NCI-H2107 treated with DMSO at 0.1 percent for 48 hours (cell line): Measurements from ENCODE around the gene TNNT1.

ENCODE experiments used
- DNase-seq: peaks from one replicate; lab custom pipeline; 2025; ENCODE audit not compliant: unreplicated experiment; lab: John Stamatoyannopoulos, UW

Gene TNNT1

DNA sequence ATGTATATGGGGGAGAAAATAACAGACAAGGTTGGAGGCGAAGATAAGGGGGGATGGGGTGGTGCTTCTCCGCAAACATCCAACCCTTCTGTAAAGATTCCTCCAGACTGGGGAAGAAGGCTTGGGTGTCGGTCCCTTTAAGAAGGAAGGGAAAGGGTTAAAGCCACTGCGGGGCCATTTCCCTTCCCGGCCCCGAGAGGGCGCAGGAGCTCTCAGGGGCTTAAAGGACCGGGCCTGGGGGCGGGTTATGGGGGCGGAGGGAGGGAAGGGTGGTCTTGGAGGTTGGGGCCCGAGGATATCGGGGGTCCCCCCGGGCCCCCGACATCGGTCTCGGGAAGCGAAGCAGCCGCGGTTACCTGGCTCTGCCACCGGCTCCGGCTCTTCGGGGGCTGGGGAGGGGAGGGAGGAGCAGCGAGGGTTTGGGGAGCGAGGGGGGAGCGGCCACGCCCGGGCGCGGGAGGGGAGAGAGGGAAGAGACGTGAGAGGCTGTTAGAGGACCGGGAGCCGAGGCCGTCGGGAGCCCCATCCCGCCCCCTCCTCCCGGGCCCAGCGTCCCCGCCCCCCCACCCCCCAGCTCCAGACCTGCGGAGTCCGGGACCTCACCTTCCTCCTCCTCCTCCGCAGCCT, 2.8 kb downstream of the TNNT1 start:
- no peak for DNase-seq

DNA sequence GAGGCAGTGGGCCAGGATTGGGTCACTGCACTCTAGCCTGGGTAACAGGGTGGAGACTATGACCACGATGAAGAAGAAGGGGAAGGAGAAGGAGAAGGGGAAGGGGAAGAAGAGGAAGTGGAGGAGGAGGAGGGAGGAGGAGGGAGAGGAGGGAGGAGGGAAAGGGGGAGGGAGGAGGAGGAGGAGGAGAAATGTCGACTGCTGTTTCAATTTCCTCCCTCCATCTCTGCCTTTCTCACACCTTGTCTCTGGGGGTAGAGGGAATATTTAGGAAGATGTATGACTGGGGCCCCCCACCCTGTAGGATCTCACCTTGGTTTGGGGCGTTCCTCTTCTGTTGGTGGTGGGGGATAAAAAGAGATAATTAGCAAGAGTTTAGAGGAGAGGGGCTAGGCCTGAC, 3.8 kb downstream of the TNNT1 start:
- DNase-seq = no peak

DNA sequence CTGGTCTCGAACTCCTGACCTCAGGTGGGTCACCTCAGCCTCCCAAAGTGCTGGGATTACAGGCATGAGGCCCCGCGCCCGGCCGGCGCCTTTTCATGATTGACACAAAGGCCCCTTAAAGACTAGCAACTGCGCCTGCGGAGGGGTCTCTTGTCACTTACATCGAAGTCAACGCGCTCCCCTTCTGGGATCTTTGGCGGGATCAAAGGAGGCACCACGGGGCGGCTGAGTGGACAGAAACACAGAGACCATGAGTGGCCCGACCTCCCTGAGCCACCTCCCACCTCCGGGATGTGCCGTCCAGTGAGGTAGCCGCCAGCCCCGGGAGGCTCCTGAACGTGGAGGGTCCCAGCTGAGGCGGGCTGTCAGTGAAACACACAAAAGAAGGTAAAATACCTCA, 7.3 kb downstream of the TNNT1 start:
- DNase-seq = no peak

DNA sequence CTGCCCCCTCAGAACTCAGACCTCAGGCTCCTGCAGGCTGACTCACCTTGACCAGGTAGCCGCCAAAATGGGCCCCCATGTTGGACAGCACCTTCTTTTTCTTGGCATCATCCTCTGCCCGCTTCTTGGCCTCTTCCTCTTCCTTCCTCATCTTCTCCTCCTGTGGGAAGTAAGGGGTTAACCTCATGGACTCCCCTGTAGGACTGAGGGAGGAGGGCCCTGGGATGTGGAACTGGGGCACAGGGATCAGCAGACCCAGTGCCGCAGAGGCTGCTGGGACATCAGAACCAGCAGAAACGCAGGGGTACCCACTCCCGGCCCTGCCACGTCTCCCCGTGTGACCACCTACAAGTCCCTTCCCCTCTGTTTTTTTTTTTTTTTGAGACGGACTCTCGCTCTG, 11.1 kb downstream of the TNNT1 start:
- no peak for DNase-seq

DNA sequence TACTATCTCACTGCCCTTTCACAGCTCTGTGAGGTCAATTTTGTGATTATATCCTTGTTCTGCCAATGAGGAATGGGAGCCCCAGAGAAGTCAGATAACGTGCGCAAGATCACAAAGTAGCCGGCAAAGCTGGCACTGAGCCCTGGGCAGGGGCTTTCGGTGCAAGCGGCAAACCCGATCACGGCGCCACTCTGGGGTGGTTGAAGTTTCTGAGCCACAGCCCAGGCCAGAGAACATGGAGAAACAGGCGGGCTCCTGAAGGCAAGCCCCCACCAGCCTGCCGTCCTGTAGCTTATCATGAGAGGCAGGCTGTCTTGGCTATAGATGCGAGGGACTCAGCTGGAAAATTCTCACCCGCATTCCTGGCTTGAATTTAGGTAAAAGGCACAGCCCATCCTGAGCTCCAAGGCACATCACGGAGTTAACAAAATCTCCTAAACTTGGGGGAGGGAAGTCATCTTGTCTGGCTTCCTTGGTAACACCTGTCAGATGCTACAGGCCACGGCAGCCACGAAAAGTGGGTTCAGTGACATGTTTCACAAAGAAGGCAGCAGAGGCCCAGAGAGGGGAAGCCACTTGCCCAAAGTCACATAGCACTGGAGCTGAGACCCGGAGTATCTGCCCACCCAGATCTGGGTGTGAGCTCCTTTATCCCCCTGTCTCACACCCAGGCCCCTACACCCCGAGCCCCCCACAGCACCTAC, 12.5 kb downstream of the TNNT1 start:
- no peak for DNase-seq

DNA sequence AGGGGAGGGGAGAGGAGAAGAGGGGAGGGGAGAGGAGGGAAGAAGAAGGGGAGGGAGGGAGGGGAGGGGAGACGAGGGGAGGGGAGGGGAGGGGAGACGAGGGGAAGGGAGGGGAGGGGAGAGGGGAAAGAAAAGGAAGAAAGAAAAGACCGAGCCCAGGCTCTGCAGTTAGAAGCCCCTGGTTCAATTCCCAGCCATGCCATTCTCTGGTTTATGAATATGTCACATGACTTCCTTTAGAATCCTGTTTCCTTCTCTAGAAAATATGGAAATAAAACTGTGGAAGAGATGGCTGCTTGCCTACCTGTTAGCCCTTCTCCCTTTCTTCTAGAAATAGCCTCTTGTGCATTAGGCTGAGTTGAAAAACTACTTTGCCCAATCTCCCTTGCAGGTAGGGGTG, 14.3 kb downstream of the TNNT1 start:
- no peak for DNase-seq

DNA sequence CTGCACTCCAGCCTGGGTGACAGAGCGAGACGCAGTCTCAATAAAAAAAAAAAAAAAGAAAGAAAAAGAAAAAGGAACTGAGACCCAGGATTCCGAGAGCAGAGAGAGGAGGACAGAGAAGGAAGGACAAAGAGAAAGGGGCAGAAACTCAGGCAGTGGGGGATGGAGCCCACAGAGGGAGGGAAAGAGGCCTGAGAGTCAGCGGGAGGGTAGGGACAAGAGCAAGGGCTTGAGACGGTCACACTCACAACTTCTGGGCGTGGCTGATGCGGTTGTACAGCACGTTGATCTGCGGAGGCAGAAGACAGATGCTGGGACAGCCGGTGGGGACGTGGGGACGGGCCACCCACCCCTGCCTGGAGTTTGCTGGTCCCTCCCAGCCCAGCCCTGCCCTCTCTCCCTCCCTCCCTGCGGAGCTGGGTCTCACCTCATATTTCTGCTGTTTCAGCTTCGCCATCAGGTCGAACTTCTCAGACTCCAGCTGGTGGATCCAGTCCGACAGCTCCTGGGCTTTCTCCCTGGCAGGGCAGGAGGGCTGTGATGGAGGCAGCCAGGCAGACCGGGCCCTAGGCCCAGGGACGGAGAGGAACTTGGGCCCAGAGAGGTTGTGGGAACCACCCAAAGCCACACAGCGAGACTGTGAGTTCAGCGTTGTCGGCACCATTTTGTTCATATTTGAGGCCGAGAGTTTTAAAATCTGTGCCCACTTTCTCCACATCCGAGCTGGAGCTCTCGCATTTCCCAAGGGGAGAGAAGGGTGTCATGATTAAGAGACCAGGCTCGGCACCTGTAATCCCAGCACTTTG, 15.2 kb downstream of the TNNT1 start:
- DNase-seq = no peak

DNA sequence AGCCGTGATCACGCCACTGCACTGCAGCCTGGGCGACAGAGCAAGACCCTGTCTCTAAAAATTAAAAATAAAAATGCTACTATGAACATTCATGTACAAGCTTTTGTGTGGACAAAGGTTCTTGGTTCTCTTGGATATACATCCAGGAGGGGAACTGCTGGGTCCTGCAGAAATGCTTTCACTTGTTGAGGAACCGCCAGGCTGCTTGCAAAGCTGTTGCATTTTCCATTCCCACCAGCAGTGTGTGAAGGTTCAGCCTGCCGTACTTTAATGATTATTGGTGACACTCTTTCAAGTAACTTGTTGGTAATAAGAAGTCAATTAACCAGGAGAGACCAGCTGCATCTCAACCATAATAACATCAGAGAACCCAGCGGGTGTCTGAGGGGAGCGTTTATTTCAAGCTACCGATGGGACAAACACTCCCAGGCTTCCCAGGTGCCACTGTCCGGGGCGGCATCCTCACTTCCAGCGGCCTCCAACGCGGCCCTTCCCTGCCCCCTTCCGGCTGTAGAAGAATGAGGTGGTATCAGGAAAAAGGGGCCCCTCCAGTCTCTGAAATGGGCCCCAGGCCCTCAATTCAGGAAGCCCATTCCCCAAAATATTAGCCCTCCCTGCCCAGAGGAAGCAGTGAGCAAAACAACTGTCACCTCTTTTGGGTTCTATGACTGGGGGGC, 16.4 kb downstream of the TNNT1 start:
- no peak for DNase-seq

DNA sequence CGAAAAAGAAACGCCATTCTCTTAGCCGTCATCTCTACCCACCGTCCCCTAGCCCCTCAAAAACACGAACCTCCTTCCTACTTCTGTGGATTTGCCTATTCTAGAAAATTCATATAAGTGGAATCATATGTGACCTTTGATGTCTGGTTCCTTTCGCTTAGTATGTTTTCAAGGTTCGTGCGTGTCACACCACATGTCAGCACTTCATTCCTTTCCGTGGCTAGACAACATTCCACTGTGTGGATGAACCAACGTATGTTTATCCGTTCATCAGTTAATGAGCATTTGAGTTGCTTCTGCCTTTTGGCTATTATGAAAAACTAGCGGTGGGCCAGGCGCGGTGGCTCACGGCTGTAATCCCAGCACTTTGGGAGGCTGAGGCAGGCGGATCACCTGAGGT, 17.6 kb downstream of the TNNT1 start:
- no peak for DNase-seq

DNA sequence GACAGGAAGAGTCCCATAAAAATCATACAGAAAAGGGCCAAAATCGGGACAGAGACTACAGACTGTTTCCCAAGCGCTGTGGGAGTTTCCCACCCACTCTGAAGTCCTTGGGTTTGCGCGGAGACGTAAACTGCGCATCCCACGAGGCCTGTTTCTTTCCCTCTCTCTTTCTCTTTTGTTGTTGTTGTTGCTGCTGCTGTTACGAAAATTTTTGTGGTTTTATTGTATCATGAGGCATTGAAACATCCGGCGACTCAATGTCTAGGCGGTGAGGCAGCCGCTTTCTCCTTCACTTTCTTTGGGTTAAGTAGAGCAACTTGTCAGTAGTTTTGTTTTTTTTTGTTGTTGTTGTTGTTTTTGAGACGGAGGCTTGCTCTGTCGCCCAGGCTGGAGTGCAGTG, 30.0 kb downstream of the TNNT1 start:
- no peak for DNase-seq

DNA sequence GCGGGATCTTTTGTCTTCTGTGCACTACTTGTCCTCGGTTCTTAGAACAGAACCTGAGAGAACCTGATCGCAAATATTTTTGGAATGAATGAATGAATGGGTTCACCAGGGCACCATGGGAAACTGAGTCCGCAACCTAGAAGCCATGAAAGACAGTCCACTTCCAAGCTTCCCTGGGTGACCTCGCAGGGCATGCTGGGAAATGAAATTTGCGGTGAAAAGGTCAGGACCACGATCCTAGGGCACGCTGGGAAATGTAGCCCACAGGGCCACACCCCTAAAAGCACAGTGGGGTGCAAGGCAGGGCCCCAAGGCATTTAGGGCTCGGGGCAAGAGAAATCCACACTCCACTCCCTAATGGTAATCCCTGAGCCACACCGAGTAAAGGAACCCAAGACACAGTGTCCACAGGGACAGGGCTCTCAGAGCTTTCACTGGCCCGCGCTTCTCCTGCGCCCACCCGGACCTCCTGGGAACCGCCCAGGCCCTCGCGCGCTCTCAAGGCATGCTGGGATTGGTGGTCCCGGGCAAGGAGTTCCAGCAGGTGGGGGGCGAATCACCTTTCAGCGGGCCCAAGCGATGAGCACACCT, 30.5 kb downstream of the TNNT1 start:
- no peak for DNase-seq

DNA sequence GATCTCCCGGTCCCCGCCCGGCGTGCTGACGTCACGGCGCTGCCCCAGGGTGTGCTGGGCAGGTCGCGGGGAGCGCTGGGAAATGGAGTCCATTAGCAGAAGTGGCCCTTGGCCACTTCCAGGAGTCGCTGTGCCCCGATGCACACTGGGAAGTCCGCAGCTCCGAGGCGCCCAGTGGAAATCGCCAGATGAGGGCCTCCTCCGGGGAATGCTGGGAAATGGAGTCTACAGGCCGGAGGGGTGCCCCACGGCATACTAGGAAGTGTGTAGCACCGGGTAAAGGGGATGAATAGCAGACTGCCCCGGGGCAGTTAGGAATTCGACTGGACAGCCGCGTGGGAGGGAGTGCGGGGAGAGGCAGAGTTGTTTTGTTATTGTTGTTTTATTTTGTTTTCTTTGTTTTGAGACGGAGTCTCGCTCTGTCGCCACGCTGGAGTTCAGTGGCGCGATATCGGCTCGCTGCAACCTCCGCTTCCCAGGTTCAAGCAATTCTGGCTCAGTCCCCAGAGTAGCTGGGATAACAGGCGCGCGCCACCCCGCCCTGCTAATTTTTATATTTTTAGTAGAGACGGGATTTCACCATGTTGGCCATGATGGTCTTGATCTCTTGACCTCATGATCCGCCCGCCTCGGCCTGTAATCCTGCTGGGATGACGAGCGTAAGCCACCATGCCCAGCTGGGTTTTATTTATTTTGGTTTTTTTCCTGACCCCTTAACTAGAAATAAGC, 31.2 kb downstream of the TNNT1 start:
- DNase-seq = peak; percentile 94

DNA sequence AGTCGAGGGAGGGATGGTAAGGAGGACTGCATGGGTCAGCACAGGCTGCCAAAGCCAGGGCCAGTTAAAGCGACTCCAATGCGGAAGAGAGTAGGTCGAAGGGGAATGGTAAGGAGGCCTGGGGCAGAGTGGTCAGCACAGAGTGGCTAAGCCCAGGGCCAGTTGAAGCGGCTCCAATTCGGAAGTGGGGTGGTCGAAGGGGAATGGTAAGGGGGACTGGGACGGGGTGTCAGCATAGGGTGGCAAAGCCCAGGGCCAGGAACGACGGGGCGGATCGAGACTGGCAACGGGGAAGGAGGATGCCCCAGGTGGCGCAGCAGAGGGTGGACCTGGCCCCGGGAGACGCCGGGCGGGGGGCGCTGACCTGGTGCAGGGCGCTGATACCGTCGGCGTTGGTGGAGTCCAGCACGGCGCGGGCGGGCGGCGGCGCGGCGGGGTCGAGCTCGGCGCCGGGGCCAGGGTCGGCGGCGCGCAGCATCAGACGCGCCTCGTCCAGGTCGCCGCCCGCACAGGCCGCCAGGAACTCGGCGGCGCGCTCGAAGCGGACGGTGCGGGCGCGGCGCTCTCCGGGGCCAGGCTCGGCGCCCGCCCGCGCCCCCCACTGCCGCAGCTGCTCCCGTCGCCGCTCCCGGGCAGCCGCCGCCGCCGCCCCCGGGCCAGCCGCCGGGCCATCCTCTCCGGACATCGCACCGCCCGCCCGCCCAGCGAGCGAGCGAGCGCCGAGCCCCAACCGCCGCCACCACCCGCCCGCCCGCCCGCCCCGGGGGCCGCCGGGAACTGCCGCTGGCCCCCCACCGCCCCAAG, 31.9 kb downstream of the TNNT1 start, which contains the start of gene PPP1R12C:
TSS of gene PPP1R12C (minus strand) at position 779 of the 804 bp plus-strand sequence. CDS start at position 685, 94 bp downstream.
- no peak for DNase-seq

DNA sequence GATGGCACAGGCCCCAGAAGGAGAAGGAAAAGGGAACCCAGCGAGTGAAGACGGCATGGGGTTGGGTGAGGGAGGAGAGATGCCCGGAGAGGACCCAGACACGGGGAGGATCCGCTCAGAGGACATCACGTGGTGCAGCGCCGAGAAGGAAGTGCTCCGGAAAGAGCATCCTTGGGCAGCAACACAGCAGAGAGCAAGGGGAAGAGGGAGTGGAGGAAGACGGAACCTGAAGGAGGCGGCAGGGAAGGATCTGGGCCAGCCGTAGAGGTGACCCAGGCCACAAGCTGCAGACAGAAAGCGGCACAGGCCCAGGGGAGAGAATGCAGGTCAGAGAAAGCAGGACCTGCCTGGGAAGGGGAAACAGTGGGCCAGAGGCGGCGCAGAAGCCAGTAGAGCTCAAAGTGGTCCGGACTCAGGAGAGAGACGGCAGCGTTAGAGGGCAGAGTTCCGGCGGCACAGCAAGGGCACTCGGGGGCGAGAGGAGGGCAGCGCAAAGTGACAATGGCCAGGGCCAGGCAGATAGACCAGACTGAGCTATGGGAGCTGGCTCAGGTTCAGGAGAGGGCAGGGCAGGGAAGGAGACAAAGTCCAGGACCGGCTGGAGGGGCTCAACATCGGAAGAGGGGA, 32.7 kb downstream of the TNNT1 start:
- no peak for DNase-seq

DNA sequence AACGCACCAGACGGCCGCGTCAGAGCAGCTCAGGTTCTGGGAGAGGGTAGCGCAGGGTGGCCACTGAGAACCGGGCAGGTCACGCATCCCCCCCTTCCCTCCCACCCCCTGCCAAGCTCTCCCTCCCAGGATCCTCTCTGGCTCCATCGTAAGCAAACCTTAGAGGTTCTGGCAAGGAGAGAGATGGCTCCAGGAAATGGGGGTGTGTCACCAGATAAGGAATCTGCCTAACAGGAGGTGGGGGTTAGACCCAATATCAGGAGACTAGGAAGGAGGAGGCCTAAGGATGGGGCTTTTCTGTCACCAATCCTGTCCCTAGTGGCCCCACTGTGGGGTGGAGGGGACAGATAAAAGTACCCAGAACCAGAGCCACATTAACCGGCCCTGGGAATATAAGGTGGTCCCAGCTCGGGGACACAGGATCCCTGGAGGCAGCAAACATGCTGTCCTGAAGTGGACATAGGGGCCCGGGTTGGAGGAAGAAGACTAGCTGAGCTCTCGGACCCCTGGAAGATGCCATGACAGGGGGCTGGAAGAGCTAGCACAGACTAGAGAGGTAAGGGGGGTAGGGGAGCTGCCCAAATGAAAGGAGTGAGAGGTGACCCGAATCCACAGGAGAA, 33.5 kb downstream of the TNNT1 start:
- no peak for DNase-seq

DNA sequence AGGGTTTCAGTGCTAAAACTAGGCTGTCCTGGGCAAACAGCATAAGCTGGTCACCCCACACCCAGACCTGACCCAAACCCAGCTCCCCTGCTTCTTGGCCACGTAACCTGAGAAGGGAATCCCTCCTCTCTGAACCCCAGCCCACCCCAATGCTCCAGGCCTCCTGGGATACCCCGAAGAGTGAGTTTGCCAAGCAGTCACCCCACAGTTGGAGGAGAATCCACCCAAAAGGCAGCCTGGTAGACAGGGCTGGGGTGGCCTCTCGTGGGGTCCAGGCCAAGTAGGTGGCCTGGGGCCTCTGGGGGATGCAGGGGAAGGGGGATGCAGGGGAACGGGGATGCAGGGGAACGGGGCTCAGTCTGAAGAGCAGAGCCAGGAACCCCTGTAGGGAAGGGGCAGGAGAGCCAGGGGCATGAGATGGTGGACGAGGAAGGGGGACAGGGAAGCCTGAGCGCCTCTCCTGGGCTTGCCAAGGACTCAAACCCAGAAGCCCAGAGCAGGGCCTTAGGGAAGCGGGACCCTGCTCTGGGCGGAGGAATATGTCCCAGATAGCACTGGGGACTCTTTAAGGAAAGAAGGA, 34.4 kb downstream of the TNNT1 start:
- no peak for DNase-seq

DNA sequence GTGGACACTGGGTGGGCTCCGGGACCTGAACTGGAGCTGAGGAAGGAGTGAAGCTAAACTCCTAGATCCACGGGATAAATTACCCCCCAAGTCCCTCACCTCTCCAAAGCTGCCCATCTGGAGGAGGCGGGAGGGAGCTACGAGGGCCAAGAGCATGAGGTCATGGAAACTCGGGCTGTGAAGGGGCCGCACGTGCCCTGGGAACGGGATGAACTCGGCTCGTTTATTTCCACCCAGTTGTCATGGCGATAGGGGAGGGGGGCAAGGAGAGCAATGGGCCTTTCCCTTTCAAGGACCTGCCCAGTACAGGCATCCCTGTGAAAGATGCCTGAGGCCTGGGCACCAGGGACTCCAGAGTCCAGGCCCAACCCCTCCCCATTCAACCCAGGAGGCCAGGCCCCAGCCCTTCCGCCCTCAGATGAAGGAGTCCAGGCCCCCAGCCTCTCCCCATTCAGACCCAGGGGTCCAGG, 35.4 kb downstream of the TNNT1 start:
- DNase-seq = no peak
